ENCODE measurements around the gene TTC28. TPM values are rescaled to one million over a fixed set of nuclear protein-coding genes. Genes with fewer than 3 reads are reported as not detected.

TTC28 gene
- total and polyA plus RNA-seq, 2 donors (not counting 3 experiments of a cell fraction or from before 2014, with no cell fraction given) = 16.5 to 51.1 TPM

- ChIA-PET CTCF (no interaction called here), POLR2A (no interaction called here)
- intact Hi-C loops (cut with micrococcal nuclease) = no loop called here
These were observed 455.8 kb downstream of the TTC28 start for GRCh38 chr22:28223826-28224225.

More at GRCh38 chr22:28223826-28224225, 455.8 kb downstream of the TTC28 start:
- H3K4me1 ChIP-seq (ENCODE audit: control insufficient read depth, extremely low read depth, insufficient read depth, low read length) = no peaks in the 10 kb centered on the region
- dilution Hi-C loops (cut with MboI; ENCODE audit: extremely low pct_ligation_motif_present, low sequenced_read_pairs) = no loop called here
- H3K4me2 ChIP-seq (ENCODE audit: insufficient read depth, low read length) = no peak overlapping the region
- FAIRE-seq (no peak), DNase-seq (ENCODE audit: low read depth, low spot score) (no peak)
- H2AFZ ChIP-seq (ENCODE audit: low read depth, low read length) = no peak overlapping the region
- H3K9me1 ChIP-seq (replicated peaks; ENCODE audit: control insufficient read depth, extremely low read depth, insufficient read depth, low read length) = no peaks in the 10 kb centered on the region
- H3K4me3 ChIP-seq (replicated peaks in 1 of 3; ENCODE audit: insufficient read depth in 1 of 3, low read depth in 1 of 3, low read length in 3 of 3) = no peak overlapping the region
- BruUV-seq (replicated peaks) = no TSS peak
- H3K79me2 ChIP-seq (ENCODE audit: control insufficient read depth, insufficient read depth, low read length) = no peaks in the 10 kb centered on the region
- no peaks in the 10 kb centered on the region for H4K20me1 ChIP-seq (replicated peaks; ENCODE audit: control insufficient read depth, extremely low read depth, insufficient read depth, low read length)
- no peak overlapping the region for H3K27ac ChIP-seq (ENCODE audit: insufficient read depth, low read depth, low read length)
- H3K36me3 ChIP-seq (ENCODE audit: control insufficient read depth in 2 of 2, extremely low read depth in 1 of 2, insufficient read depth in 2 of 2, low read length in 2 of 2) = no peaks in the 10 kb centered on the region
- no peak for TF ChIP-seq MAX (IDR thresholded peaks at IDR 0.05; ENCODE audit: insufficient read depth, insufficient read length)
- TF ChIP-seq GATA2 (IDR thresholded peaks at IDR 0.05; ENCODE audit: insufficient read depth, insufficient read length, low read depth, low read length) = no peak
- TF ChIP-seq EZH2 (IDR thresholded peaks at IDR 0.05; ENCODE audit: borderline replicate concordance, low read depth, low read length, severe bottlenecking) = no peak
- no peak for TF ChIP-seq MYC (IDR thresholded peaks at IDR 0.05; ENCODE audit: low read depth, low read length)
- TF ChIP-seq POLR2A (IDR thresholded peaks at IDR 0.05; ENCODE audit: low read depth, low read length) = no peak
- no peak for TF ChIP-seq FOS (IDR thresholded peaks at IDR 0.05; ENCODE audit: borderline replicate concordance, insufficient read depth, low read length)
- no peak for TF ChIP-seq CTCF (IDR thresholded peaks at IDR 0.05; ENCODE audit: extremely low read depth in 1 of 2, insufficient read depth in 1 of 2, low read depth in 1 of 2, low read length in 2 of 2)
- no peak for TF ChIP-seq POLR2AphosphoS5 (IDR thresholded peaks at IDR 0.05; ENCODE audit: insufficient read depth, low read depth, low read length)
- TF ChIP-seq JUN (IDR thresholded peaks at IDR 0.05; ENCODE audit: borderline replicate concordance, insufficient read depth, insufficient read length, low read depth) = no peak
- H3K9ac ChIP-seq (replicated peaks; ENCODE audit: extremely low read depth, insufficient read depth, low read length) = no peak overlapping the region
- H3K27me3 ChIP-seq (ENCODE audit: control insufficient read depth in 2 of 2, insufficient read depth in 2 of 2, low read length in 2 of 2) = no peaks in the 10 kb centered on the region
- no peaks in the 10 kb centered on the region for H3K9me3 ChIP-seq (replicated peaks; ENCODE audit: control insufficient read depth, insufficient read depth, low read length)

All from endothelial cell of umbilical vein (primary cell).